GM12878 (cell line): ENCODE data around the gene ANTKMT. TPM values are rescaled to one million over a fixed set of nuclear protein-coding genes. Genes with fewer than 3 reads are reported as not detected.

Experiments used
- ATAC-seq: fragments of 200-7000 bp; cut with Tn5 transposase; 3 replicates; pipeline ENCODE4 v1.9.1; 2020; ENCODE audit warnings: mild to moderate bottlenecking, moderate library complexity
- BruUV-seq: library from RNA; stranded (reverse); fragments of 400-500 nt; replicated peaks from 2 replicates; lab custom pipeline; 2021; lab: Mats Ljungman, UMichigan
- CTCF ChIA-PET: fragments of 300-600 bp; sonication (Branson Sonifier 250); formaldehyde crosslinking; extraction: SDS; loops from one replicate; lab custom pipeline; 2021; ENCODE audit warnings: inconsistent platforms; lab: Yijun Ruan, JAX
- POLR2A ChIA-PET: fragments of 350-600 bp; formaldehyde crosslinking; extraction: SDS; loops from one replicate; lab custom pipeline; 2021; ENCODE audit warnings: inconsistent platforms; lab: Charles Lee
- RAD21 ChIA-PET: fragments of 300-600 bp; sonication (Branson Sonifier 250); formaldehyde crosslinking; loops from one replicate; lab custom pipeline; 2023; ENCODE audit warnings: antibody characterized with exemption; ENCODE audit not compliant: unreplicated experiment; lab: Charles Lee
- SMC1A ChIA-PET: fragments of 300-600 bp; sonication (Branson Sonifier 250); formaldehyde crosslinking; loops from one replicate; lab custom pipeline; 2023; ENCODE audit not compliant: unreplicated experiment, uncharacterized antibody; lab: Charles Lee
- DNase-seq: peaks from one replicate; pipeline ENCODE4 v3.0.0-alpha.2; 2011; ENCODE audit warnings: low read depth, low spot score
- FAIRE-seq: peaks from 3 replicates; lab custom pipeline; 2011; peaks lifted over from hg19 to GRCh38; lab: Jason Lieb, UNC
- H2AFZ ChIP-seq: 2 replicates; pipeline ENCODE4 v1.6.0; 2011; ENCODE audit warnings: low read depth, low read length, control low read depth; ENCODE audit not compliant: control insufficient read depth
- H3K27ac ChIP-seq: 2 replicates; pipeline ENCODE4 v1.5.1; 2011; ENCODE audit warnings: control low read depth; ENCODE audit not compliant: control insufficient read depth, insufficient read depth
- H3K27me3 ChIP-seq, 2 experiments: replicated peaks in 1 of 2; 2 replicates each; pipeline versions ENCODE4 v1.6.0 to v1.6.1; 2011; ENCODE audit warnings: low read length in 1 of 2; ENCODE audit not compliant: control insufficient read depth in 2 of 2, insufficient read depth in 2 of 2
- H3K36me3 ChIP-seq, 2 experiments: 2 replicates each; pipeline ENCODE4 v1.5.1; 2011; ENCODE audit warnings: low read length in 1 of 2; ENCODE audit not compliant: control insufficient read depth in 2 of 2, insufficient read depth in 2 of 2
- H3K4me1 ChIP-seq: 2 replicates; pipeline ENCODE4 v1.6.1; 2011; ENCODE audit warnings: mild to moderate bottlenecking, low read length, moderate library complexity, mixed read lengths; ENCODE audit not compliant: control insufficient read depth, insufficient read depth
- H3K4me2 ChIP-seq: 2 replicates; pipeline ENCODE4 v1.6.0; 2011; ENCODE audit warnings: control low read depth; ENCODE audit not compliant: control insufficient read depth, insufficient read depth
- H3K4me3 ChIP-seq: fragments of 200-600 bp; sonication (generic); 2 replicates; pipeline ENCODE4 v1.5.1; 2016
- H3K79me2 ChIP-seq: 2 replicates; pipeline ENCODE4 v1.6.0; 2011; ENCODE audit warnings: low read length; ENCODE audit not compliant: control insufficient read depth, insufficient read depth
- H3K9ac ChIP-seq: 2 replicates; pipeline ENCODE4 v1.8.0; 2011; ENCODE audit warnings: low read length, control low read depth, mixed read lengths; ENCODE audit not compliant: control insufficient read depth, insufficient read depth
- H3K9me3 ChIP-seq: replicated peaks from 3 replicates; pipeline ENCODE4 v1.5.1; 2011; ENCODE audit warnings: mild to moderate bottlenecking, low read length; ENCODE audit not compliant: control insufficient read depth, insufficient read depth
- H4K20me1 ChIP-seq: 2 replicates; pipeline ENCODE4 v1.6.0; 2011; ENCODE audit not compliant: control insufficient read depth, insufficient read depth
- ATF3 ChIP-seq: IDR thresholded peaks from 2 replicates; pipeline ENCODE4 v1.6.1; 2011; ENCODE audit warnings: low read depth, mild to moderate bottlenecking, low read length, moderate library complexity, borderline replicate concordance; ENCODE audit errors: extremely low read depth
- CHD1 ChIP-seq: IDR thresholded peaks from 2 replicates; pipeline ENCODE4 v1.6.1; 2012; ENCODE audit warnings: low read depth, low read length, improper control_type of control experiment
- HDGF ChIP-seq: fragments of 450-650 bp; IDR thresholded peaks from 2 replicates; pipeline ENCODE4 v1.6.1; 2016; ENCODE audit warnings: antibody characterized with exemption
- IRF4 ChIP-seq: IDR thresholded peaks from 2 replicates; pipeline ENCODE4 v1.6.1; 2011; ENCODE audit warnings: low read depth, low read length
- NR2C2 ChIP-seq: IDR thresholded peaks from 2 replicates; pipeline ENCODE4 v1.6.1; 2011; ENCODE audit warnings: borderline replicate concordance, low read depth; ENCODE audit not compliant: control insufficient read depth, insufficient read length
- POLR2AphosphoS5 ChIP-seq: IDR thresholded peaks from 2 replicates; pipeline ENCODE4 v1.6.1; 2011; ENCODE audit warnings: mild to moderate bottlenecking, low read length, inconsistent platforms
- RAD51 ChIP-seq: fragments of 450-650 bp; IDR thresholded peaks from 2 replicates; pipeline ENCODE4 v1.6.1; 2016; ENCODE audit warnings: moderate library complexity, mild to moderate bottlenecking, inconsistent platforms
- SRF ChIP-seq, 2 experiments: IDR thresholded peaks; 2 replicates each; pipeline ENCODE4 v1.6.1; 2011; ENCODE audit warnings: low read depth in 2 of 2, low read length in 2 of 2, mild to moderate bottlenecking in 1 of 2, moderate library complexity in 1 of 2
- STAT3 ChIP-seq: IDR thresholded peaks from 2 replicates; pipeline ENCODE4 v1.6.1; 2011; ENCODE audit warnings: low read depth, low read length, improper control_type of control experiment
- SUZ12 ChIP-seq: fragments of 200-600 bp; sonication (generic); IDR thresholded peaks from one replicate; pipeline ENCODE4 v1.6.1; 2018; ENCODE audit warnings: antibody characterized with exemption, mild to moderate bottlenecking; ENCODE audit not compliant: unreplicated experiment
- TAF1 ChIP-seq: IDR thresholded peaks from 2 replicates; pipeline ENCODE4 v1.6.1; 2011; ENCODE audit warnings: mild to moderate bottlenecking, low read depth, low read length, borderline replicate concordance
- YBX1 ChIP-seq: fragments of 450-650 bp; IDR thresholded peaks from 2 replicates; pipeline ENCODE4 v1.6.1; 2016; ENCODE audit warnings: antibody characterized with exemption
- YY1 ChIP-seq: IDR thresholded peaks from 2 replicates; pipeline ENCODE4 v1.6.1; 2011; ENCODE audit warnings: low read depth, mild to moderate bottlenecking, low read length
- ZZZ3 ChIP-seq: IDR thresholded peaks from 2 replicates; pipeline ENCODE4 v1.6.1; 2011; ENCODE audit warnings: low read depth; ENCODE audit not compliant: control insufficient read depth, insufficient read length
- WGBS: methylation state at CpG from one replicate; pipeline ENCODE4 v1.1.6; 2016; ENCODE audit warnings: low lambda C conversion rate; ENCODE audit not compliant: insufficient replicate concordance, insufficient coverage; ENCODE audit errors: missing lambda C conversion rate; 5-methylcytosine and 5-hydroxymethylcytosine counted together
- in situ Hi-C: fragments of 300-500 bp; cut with MboI; formaldehyde crosslinking; loops from 9 replicates; pipeline ENCODE4 v1.14.3; 2018; ENCODE audit warnings: mixed read lengths
- intact Hi-C: fragments of 100-400 bp; cut with micrococcal nuclease; formaldehyde crosslinking; loops from one replicate; pipeline ENCODE4 v1.14.2; 2022; ENCODE audit not compliant: unreplicated experiment
- polyA plus RNA-seq, 11 experiments: library from polyadenylated mRNA; depleted of rRNA in 4 of 11; unstranded in 6 of 11; stranded (reverse) in 5 of 11; fragments of >200 nt; fragmentation: Nextera tagmentation in 4 of 11; fragmentation: Illumina TruSeq in 1 of 11; extraction: Ambion mirVana in 4 of 11; extraction: Trizol in 1 of 11; gene quantifications; 1 replicate in 1 of 11; 2 replicates in 10 of 11; pipeline versions ENCODE4 v1.2.1 to v1.2.3, GENCODE V29; 2011 to 2016; ENCODE audit warnings: inconsistent platforms in 2 of 11, missing spikeins in 2 of 11, low read depth in 1 of 11
- total RNA-seq, 4 experiments: library from RNA; depleted of rRNA in 3 of 4; stranded (reverse); fragments of >200 nt in 3 of 4; fragmentation: Illumina TruSeq in 1 of 4; extraction: Trizol in 1 of 4; gene quantifications; 2 replicates each; pipeline versions ENCODE4 v1.2.1 to v1.2.3, GENCODE V29; 2013 to 2021

The ANTKMT gene
- total and polyA plus RNA-seq, 10 of the 15 experiments (the other 5 are each of a cell fraction or from before 2014, with no cell fraction given), result 0.58 to 60.5 (median 25.8) TPM

DNA sequence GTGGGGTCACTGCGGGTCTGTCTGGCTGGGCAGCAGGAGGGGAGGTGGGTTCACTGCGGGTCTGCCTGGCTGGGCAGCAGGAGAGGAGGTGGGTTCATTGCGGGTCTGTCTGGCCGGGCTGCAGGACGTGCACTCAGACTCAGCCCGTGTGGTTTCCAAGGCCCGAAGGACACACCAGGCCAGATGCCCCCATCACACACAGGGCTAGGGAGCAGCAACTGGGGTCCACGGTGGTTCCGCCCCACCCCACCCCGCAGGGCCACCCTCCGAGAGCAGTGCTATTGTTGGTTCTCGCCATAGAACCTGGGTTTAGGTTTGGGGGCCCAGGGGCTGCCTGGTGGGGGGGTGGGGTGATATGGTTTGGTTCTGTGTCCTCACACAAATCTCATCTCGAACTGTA is 25.7 kb downstream of the ANTKMT start:
- RAD21 ChIA-PET, result no interaction called here
- Histone ChIP-seq H3K4me1 (no peaks in the 10 kb centered on the region; the same call in 1 of the 2 replicates), H3K27ac (no peak overlapping the region), H3K9me3 (no peaks in the 10 kb centered on the region), H3K4me3 (no peak overlapping the region), H3K27me3 (no peaks in the 10 kb centered on the region; a peak in 1 of 4 replicates), H2AFZ (no peak overlapping the region), H3K79me2 (no peaks in the 10 kb centered on the region), H4K20me1 (no peaks in the 10 kb centered on the region), H3K4me2 (no peak overlapping the region), H3K9ac (no peak overlapping the region), H3K36me3 (no peaks in the 10 kb centered on the region)
- POLR2A ChIA-PET, result no interaction called here
- no peak for ATAC-seq
- in situ Hi-C loops, result no loop called here
- 41% methylated on average over 13 of the region's 13 CpGs for WGBS
- no peak for FAIRE-seq
- no peak for DNase-seq
- intact Hi-C loops, result no loop called here
- no peak for TF ChIP-seq IRF4
- TF ChIP-seq ATF3, result no peak
- no peak for TF ChIP-seq SUZ12
- TF ChIP-seq HDGF, result no peak
- TF ChIP-seq TAF1, result no peak
- no peak for TF ChIP-seq POLR2AphosphoS5
- no peak for TF ChIP-seq STAT3
- TF ChIP-seq YBX1, result no peak
- TF ChIP-seq NR2C2, result no peak
- TF ChIP-seq YY1, result no peak
- no peak for TF ChIP-seq SRF (IDR thresholded peaks at IDR 0.05; ENCODE audit: low read depth in 2 of 2, low read length in 2 of 2)
- no peak for TF ChIP-seq CHD1
- no peak for TF ChIP-seq RAD51
- no peak for TF ChIP-seq ZZZ3
- no TSS peak for BruUV-seq
- CTCF ChIA-PET, result no interaction called here
- SMC1A ChIA-PET, result no interaction called here
